H1 (cell line): ENCODE results near the gene FMN2. TPM values are rescaled to one million over a fixed set of nuclear protein-coding genes. Genes with fewer than 3 reads are reported as not detected.

Experiments used
- FOSL1 ChIP-seq: IDR thresholded peaks from 2 replicates; pipeline ENCODE4 v1.6.1; 2011; ENCODE audit warnings: mild to moderate bottlenecking, low read depth, low read length, moderate library complexity; ENCODE audit not compliant: insufficient read depth
- JUND ChIP-seq: IDR thresholded peaks from 2 replicates; pipeline ENCODE4 v1.6.1; 2011; ENCODE audit warnings: mild to moderate bottlenecking, improper control_type of control experiment, low read length
- POLR2AphosphoS5 ChIP-seq: IDR thresholded peaks from 2 replicates; pipeline ENCODE4 v1.6.1; 2011; ENCODE audit warnings: low read depth, low read length
- RNF2 ChIP-seq: fragments of 200-900, 300-1000 bp; sonication (generic); IDR thresholded peaks from 2 replicates; pipeline ENCODE4 v1.7.1; 2016; ENCODE audit warnings: borderline replicate concordance, low read depth, mild to moderate bottlenecking, antibody characterized with exemption, low read length; ENCODE audit not compliant: poor library complexity, severe bottlenecking; ENCODE audit errors: missing control alignments
- RXRA ChIP-seq: IDR thresholded peaks from 2 replicates; pipeline ENCODE4 v1.6.1; 2011; ENCODE audit warnings: low read depth, mild to moderate bottlenecking, low read length, moderate library complexity; ENCODE audit not compliant: insufficient read depth
- TAF1 ChIP-seq: IDR thresholded peaks from 2 replicates; pipeline ENCODE4 v1.6.1; 2011; ENCODE audit warnings: mild to moderate bottlenecking, low read depth, low read length
- polyA plus RNA-seq, 7 experiments: library from polyadenylated mRNA; depleted of rRNA in 3 of 7; stranded (reverse) in 5 of 7; unstranded in 2 of 7; fragments of >200 nt in 5 of 7; fragments of 200-250 nt in 2 of 7; gene quantifications; 1 replicate in 5 of 7; 2 replicates in 1 of 7; 4 replicates in 1 of 7; pipeline versions ENCODE4 v1.2.1 to v1.2.3, GENCODE V29; 2011 to 2013; ENCODE audit warnings: missing spikeins in 2 of 7, mixed read lengths in 2 of 7
- total RNA-seq: library from RNA; stranded (reverse); fragmentation: NEBNext Ultra II Directional; extraction: Animal tissue kit (Norgen Biotek cat#: 25700); gene quantifications from 2 replicates; pipeline ENCODE4 v1.2.1, GENCODE V29; 2021
- TF ChIP-seq, protein P1 (sequence below): fragments of 300-600 bp; sonication (generic); IDR thresholded peaks from 2 replicates; pipeline ENCODE4 v1.7.1; 2012; ENCODE audit warnings: low read length, moderate library complexity, mild to moderate bottlenecking, inconsistent platforms; ENCODE audit not compliant: insufficient replicate concordance

Gene FMN2
- total and polyA plus RNA-seq, 2 of the 8 experiments (the other 6 are each of a cell fraction or from before 2014, with no cell fraction given), result 0.83 to 2.0 TPM

DNA sequence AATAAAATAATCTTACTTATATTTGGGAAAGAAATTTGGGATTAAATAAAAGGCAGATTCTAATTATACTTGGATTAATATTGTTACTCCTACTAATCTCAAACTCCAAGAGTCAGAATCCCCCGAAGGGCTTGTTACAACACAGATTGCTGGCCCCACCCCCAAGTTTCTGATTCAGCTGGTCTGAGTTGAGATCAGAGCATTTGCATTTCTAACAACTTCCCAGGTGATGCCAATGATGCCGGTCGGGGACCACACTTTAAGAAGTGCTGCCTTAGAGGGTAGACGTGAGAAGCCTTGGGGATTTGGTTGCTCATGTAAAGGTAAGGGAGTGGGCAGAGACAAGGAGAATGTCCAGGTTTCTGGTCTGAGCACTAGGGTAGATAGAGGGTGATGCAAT, 47.2 kb downstream of the FMN2 start (continued):
- TF ChIP-seq, protein P1, sequence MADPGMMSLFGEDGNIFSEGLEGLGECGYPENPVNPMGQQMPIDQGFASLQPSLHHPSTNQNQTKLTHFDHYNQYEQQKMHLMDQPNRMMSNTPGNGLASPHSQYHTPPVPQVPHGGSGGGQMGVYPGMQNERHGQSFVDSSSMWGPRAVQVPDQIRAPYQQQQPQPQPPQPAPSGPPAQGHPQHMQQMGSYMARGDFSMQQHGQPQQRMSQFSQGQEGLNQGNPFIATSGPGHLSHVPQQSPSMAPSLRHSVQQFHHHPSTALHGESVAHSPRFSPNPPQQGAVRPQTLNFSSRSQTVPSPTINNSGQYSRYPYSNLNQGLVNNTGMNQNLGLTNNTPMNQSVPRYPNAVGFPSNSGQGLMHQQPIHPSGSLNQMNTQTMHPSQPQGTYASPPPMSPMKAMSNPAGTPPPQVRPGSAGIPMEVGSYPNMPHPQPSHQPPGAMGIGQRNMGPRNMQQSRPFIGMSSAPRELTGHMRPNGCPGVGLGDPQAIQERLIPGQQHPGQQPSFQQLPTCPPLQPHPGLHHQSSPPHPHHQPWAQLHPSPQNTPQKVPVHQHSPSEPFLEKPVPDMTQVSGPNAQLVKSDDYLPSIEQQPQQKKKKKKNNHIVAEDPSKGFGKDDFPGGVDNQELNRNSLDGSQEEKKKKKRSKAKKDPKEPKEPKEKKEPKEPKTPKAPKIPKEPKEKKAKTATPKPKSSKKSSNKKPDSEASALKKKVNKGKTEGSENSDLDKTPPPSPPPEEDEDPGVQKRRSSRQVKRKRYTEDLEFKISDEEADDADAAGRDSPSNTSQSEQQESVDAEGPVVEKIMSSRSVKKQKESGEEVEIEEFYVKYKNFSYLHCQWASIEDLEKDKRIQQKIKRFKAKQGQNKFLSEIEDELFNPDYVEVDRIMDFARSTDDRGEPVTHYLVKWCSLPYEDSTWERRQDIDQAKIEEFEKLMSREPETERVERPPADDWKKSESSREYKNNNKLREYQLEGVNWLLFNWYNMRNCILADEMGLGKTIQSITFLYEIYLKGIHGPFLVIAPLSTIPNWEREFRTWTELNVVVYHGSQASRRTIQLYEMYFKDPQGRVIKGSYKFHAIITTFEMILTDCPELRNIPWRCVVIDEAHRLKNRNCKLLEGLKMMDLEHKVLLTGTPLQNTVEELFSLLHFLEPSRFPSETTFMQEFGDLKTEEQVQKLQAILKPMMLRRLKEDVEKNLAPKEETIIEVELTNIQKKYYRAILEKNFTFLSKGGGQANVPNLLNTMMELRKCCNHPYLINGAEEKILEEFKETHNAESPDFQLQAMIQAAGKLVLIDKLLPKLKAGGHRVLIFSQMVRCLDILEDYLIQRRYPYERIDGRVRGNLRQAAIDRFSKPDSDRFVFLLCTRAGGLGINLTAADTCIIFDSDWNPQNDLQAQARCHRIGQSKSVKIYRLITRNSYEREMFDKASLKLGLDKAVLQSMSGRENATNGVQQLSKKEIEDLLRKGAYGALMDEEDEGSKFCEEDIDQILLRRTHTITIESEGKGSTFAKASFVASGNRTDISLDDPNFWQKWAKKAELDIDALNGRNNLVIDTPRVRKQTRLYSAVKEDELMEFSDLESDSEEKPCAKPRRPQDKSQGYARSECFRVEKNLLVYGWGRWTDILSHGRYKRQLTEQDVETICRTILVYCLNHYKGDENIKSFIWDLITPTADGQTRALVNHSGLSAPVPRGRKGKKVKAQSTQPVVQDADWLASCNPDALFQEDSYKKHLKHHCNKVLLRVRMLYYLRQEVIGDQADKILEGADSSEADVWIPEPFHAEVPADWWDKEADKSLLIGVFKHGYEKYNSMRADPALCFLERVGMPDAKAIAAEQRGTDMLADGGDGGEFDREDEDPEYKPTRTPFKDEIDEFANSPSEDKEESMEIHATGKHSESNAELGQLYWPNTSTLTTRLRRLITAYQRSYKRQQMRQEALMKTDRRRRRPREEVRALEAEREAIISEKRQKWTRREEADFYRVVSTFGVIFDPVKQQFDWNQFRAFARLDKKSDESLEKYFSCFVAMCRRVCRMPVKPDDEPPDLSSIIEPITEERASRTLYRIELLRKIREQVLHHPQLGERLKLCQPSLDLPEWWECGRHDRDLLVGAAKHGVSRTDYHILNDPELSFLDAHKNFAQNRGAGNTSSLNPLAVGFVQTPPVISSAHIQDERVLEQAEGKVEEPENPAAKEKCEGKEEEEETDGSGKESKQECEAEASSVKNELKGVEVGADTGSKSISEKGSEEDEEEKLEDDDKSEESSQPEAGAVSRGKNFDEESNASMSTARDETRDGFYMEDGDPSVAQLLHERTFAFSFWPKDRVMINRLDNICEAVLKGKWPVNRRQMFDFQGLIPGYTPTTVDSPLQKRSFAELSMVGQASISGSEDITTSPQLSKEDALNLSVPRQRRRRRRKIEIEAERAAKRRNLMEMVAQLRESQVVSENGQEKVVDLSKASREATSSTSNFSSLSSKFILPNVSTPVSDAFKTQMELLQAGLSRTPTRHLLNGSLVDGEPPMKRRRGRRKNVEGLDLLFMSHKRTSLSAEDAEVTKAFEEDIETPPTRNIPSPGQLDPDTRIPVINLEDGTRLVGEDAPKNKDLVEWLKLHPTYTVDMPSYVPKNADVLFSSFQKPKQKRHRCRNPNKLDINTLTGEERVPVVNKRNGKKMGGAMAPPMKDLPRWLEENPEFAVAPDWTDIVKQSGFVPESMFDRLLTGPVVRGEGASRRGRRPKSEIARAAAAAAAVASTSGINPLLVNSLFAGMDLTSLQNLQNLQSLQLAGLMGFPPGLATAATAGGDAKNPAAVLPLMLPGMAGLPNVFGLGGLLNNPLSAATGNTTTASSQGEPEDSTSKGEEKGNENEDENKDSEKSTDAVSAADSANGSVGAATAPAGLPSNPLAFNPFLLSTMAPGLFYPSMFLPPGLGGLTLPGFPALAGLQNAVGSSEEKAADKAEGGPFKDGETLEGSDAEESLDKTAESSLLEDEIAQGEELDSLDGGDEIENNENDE, result no peak
- TF ChIP-seq RXRA (no peak), TAF1 (0 out of 2 replicates have a peak, but pooled peaks have one; percentile 26), JUND (no peak), FOSL1 (no peak), POLR2AphosphoS5 (no peak), RNF2 (no peak)
